ENCODE results near the gene QSER1.

GRCh38 chr11:33005175-33005574 lies 112.6 kb downstream of the QSER1 start:
- TF ChIP-seq POLR2A (IDR thresholded peaks at IDR 0.05; ENCODE audit: low read length) (no peak), GATA1 (IDR thresholded peaks at IDR 0.05; ENCODE audit: low read depth, low read length) (no peak)

Data from erythroblast (primary cell).